Panc1 (cell line): ENCODE results near the gene SLC7A4. TPM values are rescaled to one million over a fixed set of nuclear protein-coding genes. Genes with fewer than 3 reads are reported as not detected.

Source experiments
- ATAC-seq: fragments of 200-7000 bp; cut with Tn5 transposase; 2 replicates; pipeline ENCODE4 v1.9.1; 2020; ENCODE audit warnings: mild to moderate bottlenecking, moderate library complexity
- BruUV-seq: library from RNA; stranded (reverse); fragments of 400-500 nt; replicated peaks from 2 replicates; lab custom pipeline; 2021; lab: Mats Ljungman, UMichigan
- CTCF ChIA-PET: fragments of 300-600 bp; sonication (Branson Sonifier 250); formaldehyde crosslinking; loops from one replicate; lab custom pipeline; 2022; ENCODE audit warnings: antibody characterized with exemption; lab: Charles Lee
- POLR2A ChIA-PET: fragments of 300-600 bp; sonication (Branson Sonifier 250); formaldehyde crosslinking; loops from one replicate; lab custom pipeline; 2022; ENCODE audit warnings: antibody characterized with exemption; lab: Charles Lee
- DNase-seq: peaks from one replicate; pipeline ENCODE4 v3.0.0-alpha.2; 2010; ENCODE audit warnings: low read depth, low spot score
- H3K27ac ChIP-seq: 2 replicates; pipeline ENCODE4 v1.5.1; 2011; ENCODE audit warnings: mild to moderate bottlenecking, low read length, inconsistent platforms
- H3K27me3 ChIP-seq: fragments of 200-500 bp; sonication (Bioruptor generic); 2 replicates; pipeline ENCODE4 v1.6.0; 2014; ENCODE audit warnings: low read length, inconsistent platforms; ENCODE audit not compliant: control insufficient read depth, insufficient read depth
- H3K36me3 ChIP-seq: fragments of 200-500 bp; sonication (Bioruptor generic); 2 replicates; pipeline ENCODE4 v1.5.1; 2014; ENCODE audit warnings: inconsistent platforms, mild to moderate bottlenecking, low read length, moderate library complexity; ENCODE audit not compliant: control insufficient read depth, insufficient read depth
- H3K4me1 ChIP-seq: 2 replicates; pipeline ENCODE4 v1.5.1; 2011; ENCODE audit warnings: inconsistent platforms, mild to moderate bottlenecking, low read length, moderate library complexity; ENCODE audit not compliant: control insufficient read depth, insufficient read depth
- H3K4me3 ChIP-seq, 2 experiments: 2 replicates each; pipeline ENCODE4 v1.5.1; 2011 to 2012; ENCODE audit warnings: low read depth in 2 of 2, low read length in 2 of 2, mild to moderate bottlenecking in 2 of 2, inconsistent platforms in 1 of 2, moderate library complexity in 1 of 2
- H3K9me3 ChIP-seq: fragments of 200-500 bp; sonication (Bioruptor generic); 2 replicates; pipeline ENCODE4 v1.5.1; 2014; ENCODE audit warnings: low read depth, mild to moderate bottlenecking, inconsistent platforms, low read length, moderate library complexity; ENCODE audit not compliant: control insufficient read depth, insufficient read depth
- POLR2AphosphoS5 ChIP-seq: IDR thresholded peaks from 2 replicates; pipeline ENCODE4 v1.6.1; 2012; ENCODE audit warnings: mild to moderate bottlenecking, low read depth, low read length, moderate library complexity
- SIN3A ChIP-seq: IDR thresholded peaks from 2 replicates; pipeline ENCODE4 v1.6.1; 2012; ENCODE audit warnings: low read depth, mild to moderate bottlenecking, low read length, moderate library complexity, borderline replicate concordance; ENCODE audit not compliant: insufficient read depth
- TCF7L2 ChIP-seq: IDR thresholded peaks from 2 replicates; pipeline ENCODE4 v1.6.1; 2011; ENCODE audit warnings: mild to moderate bottlenecking, low read depth, low read length, inconsistent platforms
- in situ Hi-C: cut with HindIII; loops from 2 replicates; pipeline ENCODE4 v1.10.0; 2016; ENCODE audit warnings: low sequenced_read_pairs, low pct_unique_long_range_greater_than_20kb
- intact Hi-C: fragments of 100-400 bp; cut with micrococcal nuclease; formaldehyde crosslinking; loops from one replicate; pipeline ENCODE4 v1.10.0; 2022; ENCODE audit not compliant: unreplicated experiment
- total RNA-seq: library from RNA; stranded (reverse); gene quantifications from one replicate; pipeline ENCODE4 v1.2.1, GENCODE V29; 2021; ENCODE audit not compliant: unreplicated experiment
- TF ChIP-seq, protein P1 (sequence below), 2 experiments: IDR thresholded peaks; 2 replicates each; pipeline ENCODE4 v1.6.1; 2011 to 2012; ENCODE audit warnings: low read depth in 2 of 2, control low read depth in 1 of 2, low read length in 1 of 2, mild to moderate bottlenecking in 1 of 2, moderate library complexity in 1 of 2; ENCODE audit not compliant: insufficient read depth in 1 of 2
- TF ChIP-seq, protein P2 (sequence below): fragments of 450-650 bp; IDR thresholded peaks from 2 replicates; pipeline ENCODE4 v1.5.1; 2017; ENCODE audit warnings: mild to moderate bottlenecking

SLC7A4 gene
- total RNA-seq, 1 experiment from 2014 or later: not detected

- TF ChIP-seq TCF7L2 (no peak), POLR2AphosphoS5 (no peak), SIN3A (no peak)
- TF ChIP-seq, protein P1, sequence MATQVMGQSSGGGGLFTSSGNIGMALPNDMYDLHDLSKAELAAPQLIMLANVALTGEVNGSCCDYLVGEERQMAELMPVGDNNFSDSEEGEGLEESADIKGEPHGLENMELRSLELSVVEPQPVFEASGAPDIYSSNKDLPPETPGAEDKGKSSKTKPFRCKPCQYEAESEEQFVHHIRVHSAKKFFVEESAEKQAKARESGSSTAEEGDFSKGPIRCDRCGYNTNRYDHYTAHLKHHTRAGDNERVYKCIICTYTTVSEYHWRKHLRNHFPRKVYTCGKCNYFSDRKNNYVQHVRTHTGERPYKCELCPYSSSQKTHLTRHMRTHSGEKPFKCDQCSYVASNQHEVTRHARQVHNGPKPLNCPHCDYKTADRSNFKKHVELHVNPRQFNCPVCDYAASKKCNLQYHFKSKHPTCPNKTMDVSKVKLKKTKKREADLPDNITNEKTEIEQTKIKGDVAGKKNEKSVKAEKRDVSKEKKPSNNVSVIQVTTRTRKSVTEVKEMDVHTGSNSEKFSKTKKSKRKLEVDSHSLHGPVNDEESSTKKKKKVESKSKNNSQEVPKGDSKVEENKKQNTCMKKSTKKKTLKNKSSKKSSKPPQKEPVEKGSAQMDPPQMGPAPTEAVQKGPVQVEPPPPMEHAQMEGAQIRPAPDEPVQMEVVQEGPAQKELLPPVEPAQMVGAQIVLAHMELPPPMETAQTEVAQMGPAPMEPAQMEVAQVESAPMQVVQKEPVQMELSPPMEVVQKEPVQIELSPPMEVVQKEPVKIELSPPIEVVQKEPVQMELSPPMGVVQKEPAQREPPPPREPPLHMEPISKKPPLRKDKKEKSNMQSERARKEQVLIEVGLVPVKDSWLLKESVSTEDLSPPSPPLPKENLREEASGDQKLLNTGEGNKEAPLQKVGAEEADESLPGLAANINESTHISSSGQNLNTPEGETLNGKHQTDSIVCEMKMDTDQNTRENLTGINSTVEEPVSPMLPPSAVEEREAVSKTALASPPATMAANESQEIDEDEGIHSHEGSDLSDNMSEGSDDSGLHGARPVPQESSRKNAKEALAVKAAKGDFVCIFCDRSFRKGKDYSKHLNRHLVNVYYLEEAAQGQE (IDR thresholded peaks at IDR 0.05; ENCODE audit: insufficient read depth in 1 of 2, low read depth in 2 of 2, low read length in 1 of 2): no peak
- TF ChIP-seq, protein P2, sequence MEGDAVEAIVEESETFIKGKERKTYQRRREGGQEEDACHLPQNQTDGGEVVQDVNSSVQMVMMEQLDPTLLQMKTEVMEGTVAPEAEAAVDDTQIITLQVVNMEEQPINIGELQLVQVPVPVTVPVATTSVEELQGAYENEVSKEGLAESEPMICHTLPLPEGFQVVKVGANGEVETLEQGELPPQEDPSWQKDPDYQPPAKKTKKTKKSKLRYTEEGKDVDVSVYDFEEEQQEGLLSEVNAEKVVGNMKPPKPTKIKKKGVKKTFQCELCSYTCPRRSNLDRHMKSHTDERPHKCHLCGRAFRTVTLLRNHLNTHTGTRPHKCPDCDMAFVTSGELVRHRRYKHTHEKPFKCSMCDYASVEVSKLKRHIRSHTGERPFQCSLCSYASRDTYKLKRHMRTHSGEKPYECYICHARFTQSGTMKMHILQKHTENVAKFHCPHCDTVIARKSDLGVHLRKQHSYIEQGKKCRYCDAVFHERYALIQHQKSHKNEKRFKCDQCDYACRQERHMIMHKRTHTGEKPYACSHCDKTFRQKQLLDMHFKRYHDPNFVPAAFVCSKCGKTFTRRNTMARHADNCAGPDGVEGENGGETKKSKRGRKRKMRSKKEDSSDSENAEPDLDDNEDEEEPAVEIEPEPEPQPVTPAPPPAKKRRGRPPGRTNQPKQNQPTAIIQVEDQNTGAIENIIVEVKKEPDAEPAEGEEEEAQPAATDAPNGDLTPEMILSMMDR: no peak
- no peaks in the 10 kb centered on the region for H3K36me3 ChIP-seq
- ATAC-seq: no peak
- H3K4me3 ChIP-seq: no peak overlapping the region
- CTCF ChIA-PET: no interaction called here
- H3K27me3 ChIP-seq: no peaks in the 10 kb centered on the region
- no TSS peak for BruUV-seq
- peaks cover 12% of the 10 kb centered on the region for H3K4me1 ChIP-seq
- intact Hi-C loops: no loop called here
- in situ Hi-C loops: no loop called here
- H3K27ac ChIP-seq: no peak overlapping the region
- DNase-seq: no peak
- no peaks in the 10 kb centered on the region for H3K9me3 ChIP-seq
- POLR2A ChIA-PET: no interaction called here
Observed at GRCh38 chr22:21012446-21013407, 19.6 kb downstream of the SLC7A4 start.

DNA sequence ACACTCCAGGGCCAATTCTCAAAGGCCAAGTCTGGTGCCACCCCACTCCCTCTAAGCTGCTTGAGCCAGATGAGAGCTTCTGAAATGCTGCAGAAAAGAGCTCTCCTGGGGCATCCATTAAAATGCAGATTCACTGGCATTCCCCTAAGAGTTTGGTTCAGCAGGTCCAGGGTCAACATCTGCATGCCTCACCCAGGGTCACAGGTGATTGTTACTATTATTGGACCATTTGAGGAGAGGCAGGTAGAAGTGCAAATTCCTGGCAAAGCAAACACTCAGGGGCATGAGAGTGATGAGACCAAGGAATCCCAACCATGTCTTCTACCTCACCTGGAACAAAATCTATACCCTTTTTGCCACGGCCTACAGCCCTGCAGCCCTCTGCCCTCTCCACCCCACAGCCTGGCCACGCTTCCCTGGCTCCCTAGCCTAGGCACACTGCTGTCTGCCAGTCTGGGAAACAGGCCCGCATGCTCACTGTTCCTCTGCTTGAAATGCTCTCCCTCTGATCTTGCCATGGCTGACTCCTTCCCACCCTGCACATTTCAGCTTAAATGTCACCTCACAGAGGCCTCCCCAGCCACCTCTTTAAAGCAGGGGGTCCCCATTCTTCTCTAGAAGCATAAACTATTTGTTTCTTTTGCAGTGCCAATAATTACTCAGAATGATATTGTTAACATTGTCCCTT, 21.8 kb downstream of the SLC7A4 start:
- BruUV-seq: no TSS peak
- ATAC-seq: no peak
- CTCF ChIA-PET: no interaction called here
- H3K9me3 ChIP-seq: no peaks in the 10 kb centered on the region
- no peak overlapping the region for H3K4me3 ChIP-seq
- H3K27ac ChIP-seq: no peak overlapping the region
- no peak for DNase-seq
- H3K36me3 ChIP-seq: no peaks in the 10 kb centered on the region
- POLR2A ChIA-PET: interaction anchor here (0.7 kb wide), 1 partner anchor 11 kb away, joined by 3 read pairs; no protein-coding TSS in a partner anchor
- in situ Hi-C loops (no loop called here), intact Hi-C loops (no loop called here)
- TF ChIP-seq TCF7L2 (no peak), SIN3A (no peak), POLR2AphosphoS5 (no peak)
- TF ChIP-seq, protein P2: no peak
- TF ChIP-seq, protein P1 (IDR thresholded peaks at IDR 0.05; ENCODE audit: insufficient read depth in 1 of 2, low read depth in 2 of 2, low read length in 1 of 2): no peak
- peaks cover 12% of the 10 kb centered on the region for H3K4me1 ChIP-seq
- no peaks in the 10 kb centered on the region for H3K27me3 ChIP-seq
